ENCODE data around the gene TMEM69.
"Not testable (repeated sequence)": the region's sequence is repeated elsewhere in the genome, so short reads cannot be mapped to it uniquely, and the experiment has no call there.

The TMEM69 gene

GRCh38 chr1:45686288-45687013 lies 1.5 kb upstream of the TMEM69 start, which contains the start of gene GPBP1L1:
Gene GPBP1L1 (minus strand): TSS chr1:45686533. CDS start chr1:45659087, 27,446 bp downstream.
- Mint-ChIP-seq H3K36me3 (ENCODE audit: low read depth) (peaks cover 17% of the 10 kb centered on the region), H3K4me1 (ENCODE audit: low read depth) (peaks cover 19% of the 10 kb centered on the region), H3K27me3 (ENCODE audit: low read depth) (no peaks in the 10 kb centered on the region), H3K4me3 (peak within 1 kb of the TSS; percentile 99), H3K9me3 (no peaks in the 10 kb centered on the region), H3K27ac (peak within 1 kb of the TSS; percentile 99)
- peak; percentile 96 for DNase-seq (ENCODE audit: low spot score)

GRCh38 chr1:45687014-45687753 lies 797 bp upstream of the TMEM69 start:
- peaks cover 21% of the 10 kb centered on the region for H3K4me1 Mint-ChIP-seq (ENCODE audit: low read depth)

GRCh38 chr1:45693811-45694210 lies 5.8 kb downstream of the TMEM69 start:
- not testable (repeated sequence) for H3K9me3 Mint-ChIP-seq; H3K4me1 Mint-ChIP-seq (ENCODE audit: low read depth); H3K27me3 Mint-ChIP-seq (ENCODE audit: low read depth); H3K27ac Mint-ChIP-seq; H3K4me3 Mint-ChIP-seq; DNase-seq (ENCODE audit: low spot score)
- H3K36me3 Mint-ChIP-seq (ENCODE audit: low read depth) = peaks cover 33% of the 10 kb centered on the region

More at GRCh38 chr1:45687014-45687753, 797 bp upstream of the TMEM69 start:
- Mint-ChIP-seq H3K4me3 (peak overlapping the region; percentile 99), H3K27me3 (ENCODE audit: low read depth) (no peaks in the 10 kb centered on the region), H3K36me3 (ENCODE audit: low read depth) (peaks cover 20% of the 10 kb centered on the region), H3K27ac (peak overlapping the region; percentile 99), H3K9me3 (no peaks in the 10 kb centered on the region)
- peak; percentile 98 for DNase-seq (ENCODE audit: low spot score)

- Mint-ChIP-seq H3K4me3 (no peak overlapping the region), H3K27me3 (ENCODE audit: low read depth) (no peaks in the 10 kb centered on the region), H3K9me3 (no peaks in the 10 kb centered on the region), H3K4me1 (ENCODE audit: low read depth) (peaks cover 8% of the 10 kb centered on the region), H3K36me3 (ENCODE audit: low read depth) (peaks cover 31% of the 10 kb centered on the region), H3K27ac (no peak overlapping the region)
- no peak for DNase-seq (ENCODE audit: low spot score)
Measured at GRCh38 chr1:45694823-45695222, 6.8 kb downstream of the TMEM69 start.

GRCh38 chr1:45704637-45705036 lies 16.7 kb downstream of the TMEM69 start:
- DNase-seq (ENCODE audit: low spot score) = no peak
- H3K27ac Mint-ChIP-seq = no peak overlapping the region
- no peak overlapping the region for H3K4me3 Mint-ChIP-seq
- peaks cover 21% of the 10 kb centered on the region for H3K36me3 Mint-ChIP-seq (ENCODE audit: low read depth)
- H3K9me3 Mint-ChIP-seq = peaks cover 10% of the 10 kb centered on the region
- H3K27me3 Mint-ChIP-seq (ENCODE audit: low read depth) = no peaks in the 10 kb centered on the region
- H3K4me1 Mint-ChIP-seq (ENCODE audit: low read depth) = no peaks in the 10 kb centered on the region

GRCh38 chr1:45713711-45714110 lies 25.7 kb downstream of the TMEM69 start:
- DNase-seq (ENCODE audit: low spot score) = no peak
- Mint-ChIP-seq H3K27me3 (ENCODE audit: low read depth) (no peaks in the 10 kb centered on the region), H3K4me1 (ENCODE audit: low read depth) (no peaks in the 10 kb centered on the region), H3K27ac (no peak overlapping the region), H3K4me3 (no peak overlapping the region), H3K36me3 (ENCODE audit: low read depth) (peaks cover 9% of the 10 kb centered on the region), H3K9me3 (no peaks in the 10 kb centered on the region)

- no peaks in the 10 kb centered on the region for H3K9me3 Mint-ChIP-seq
- H3K27ac Mint-ChIP-seq = no peak overlapping the region
- H3K4me1 Mint-ChIP-seq (ENCODE audit: low read depth) = no peaks in the 10 kb centered on the region
- no peak for DNase-seq (ENCODE audit: low spot score)
- H3K36me3 Mint-ChIP-seq (ENCODE audit: low read depth) = peaks cover 4% of the 10 kb centered on the region
- H3K4me3 Mint-ChIP-seq = no peak overlapping the region
- no peaks in the 10 kb centered on the region for H3K27me3 Mint-ChIP-seq (ENCODE audit: low read depth)
Measured at GRCh38 chr1:45716700-45717099, 28.7 kb downstream of the TMEM69 start.

- not testable (repeated sequence) for H3K4me1 Mint-ChIP-seq (ENCODE audit: low read depth); H3K4me3 Mint-ChIP-seq; H3K27me3 Mint-ChIP-seq (ENCODE audit: low read depth); H3K27ac Mint-ChIP-seq; H3K36me3 Mint-ChIP-seq (ENCODE audit: low read depth); DNase-seq (ENCODE audit: low spot score); H3K9me3 Mint-ChIP-seq
Measured at GRCh38 chr1:45717386-45717785, 29.4 kb downstream of the TMEM69 start.

- Mint-ChIP-seq H3K27ac (no peak overlapping the region), H3K27me3 (ENCODE audit: low read depth) (no peaks in the 10 kb centered on the region), H3K9me3 (no peaks in the 10 kb centered on the region), H3K4me1 (ENCODE audit: low read depth) (no peaks in the 10 kb centered on the region), H3K36me3 (ENCODE audit: low read depth) (peaks cover 3% of the 10 kb centered on the region), H3K4me3 (no peak overlapping the region)
- no peak for DNase-seq (ENCODE audit: low spot score)
Measured at GRCh38 chr1:45718289-45718688, 30.3 kb downstream of the TMEM69 start.

GRCh38 chr1:45721207-45721606 lies 33.2 kb downstream of the TMEM69 start:
- Mint-ChIP-seq H3K4me1 (ENCODE audit: low read depth) (no peaks in the 10 kb centered on the region), H3K27ac (no peak overlapping the region), H3K27me3 (ENCODE audit: low read depth) (no peaks in the 10 kb centered on the region), H3K4me3 (no peak overlapping the region), H3K36me3 (ENCODE audit: low read depth) (no peaks in the 10 kb centered on the region), H3K9me3 (no peaks in the 10 kb centered on the region)
- no peak for DNase-seq (ENCODE audit: low spot score)

GRCh38 chr1:45722809-45723208 lies 34.8 kb downstream of the TMEM69 start:
- Mint-ChIP-seq H3K4me1 (ENCODE audit: low read depth) (no peaks in the 10 kb centered on the region), H3K4me3 (no peak overlapping the region), H3K27me3 (ENCODE audit: low read depth) (no peaks in the 10 kb centered on the region), H3K27ac (no peak overlapping the region), H3K36me3 (ENCODE audit: low read depth) (no peaks in the 10 kb centered on the region), H3K9me3 (no peaks in the 10 kb centered on the region)
- no peak for DNase-seq (ENCODE audit: low spot score)

GRCh38 chr1:45723248-45723930 lies 35.4 kb downstream of the TMEM69 start:
- H3K36me3 Mint-ChIP-seq (ENCODE audit: low read depth) = no peaks in the 10 kb centered on the region

GRCh38 chr1:45726007-45726406 lies 38.0 kb downstream of the TMEM69 start:
- not testable (repeated sequence) for H3K9me3 Mint-ChIP-seq; H3K36me3 Mint-ChIP-seq (ENCODE audit: low read depth); H3K27ac Mint-ChIP-seq; H3K4me3 Mint-ChIP-seq; DNase-seq (ENCODE audit: low spot score); H3K4me1 Mint-ChIP-seq (ENCODE audit: low read depth); H3K27me3 Mint-ChIP-seq (ENCODE audit: low read depth)

More at GRCh38 chr1:45723248-45723930, 35.4 kb downstream of the TMEM69 start:
- no peaks in the 10 kb centered on the region for H3K27me3 Mint-ChIP-seq (ENCODE audit: low read depth)
- DNase-seq (ENCODE audit: low spot score) = no peak
- no peaks in the 10 kb centered on the region for H3K9me3 Mint-ChIP-seq
- no peak overlapping the region for H3K4me3 Mint-ChIP-seq
- H3K4me1 Mint-ChIP-seq (ENCODE audit: low read depth) = no peaks in the 10 kb centered on the region
- H3K27ac Mint-ChIP-seq = no peak overlapping the region

Measured in T-helper 2 cell treated with Interferon-gamma antibody and Interleukin-4, amounts not matched to agents 5 μg/mL and 100 μg/mL, for 36 hours (primary cell).